SK-N-SH (cell line): ENCODE results near the gene INSRR. TPM values are rescaled to one million over a fixed set of nuclear protein-coding genes. Genes with fewer than 3 reads are reported as not detected.

Experiments
- CHD2 ChIP-seq: fragments of 150-350 bp; IDR thresholded peaks from 2 replicates; pipeline ENCODE4 v1.6.1; 2018; ENCODE audit warnings: low read length; ENCODE audit not compliant: partially characterized antibody
- EP300 ChIP-seq, 2 experiments: IDR thresholded peaks; 2 replicates each; pipeline versions ENCODE4 v1.4.0 to v1.6.1; 2012; ENCODE audit warnings: borderline replicate concordance in 1 of 2, low read depth in 1 of 2, low read length in 1 of 2
- FOXJ3 ChIP-seq: sonication (generic); formaldehyde crosslinking; IDR thresholded peaks from 2 replicates; pipeline ENCODE4 v1.5.1; 2020; ENCODE audit warnings: mild to moderate bottlenecking, missing genetic modification reagents
- GATA2 ChIP-seq: sonication (generic); formaldehyde crosslinking; IDR thresholded peaks from 2 replicates; pipeline ENCODE4 v1.5.0; 2020; ENCODE audit warnings: mild to moderate bottlenecking, missing genetic modification reagents
- IRF3 ChIP-seq: fragments of 150-350 bp; IDR thresholded peaks from 2 replicates; pipeline ENCODE4 v1.6.1; 2016; ENCODE audit warnings: mild to moderate bottlenecking, low read depth, low read length
- MXI1 ChIP-seq: IDR thresholded peaks from 2 replicates; pipeline ENCODE4 v1.6.1; 2012; ENCODE audit warnings: mild to moderate bottlenecking, low read depth, low read length, improper control_type of control experiment
- NFIC ChIP-seq: IDR thresholded peaks from 2 replicates; pipeline ENCODE4 v1.4.0; 2012; ENCODE audit warnings: borderline replicate concordance
- POLR2AphosphoS5 ChIP-seq: IDR thresholded peaks from 2 replicates; pipeline ENCODE4 v1.6.1; 2012; ENCODE audit warnings: low read depth, low read length
- REST ChIP-seq: IDR thresholded peaks from 2 replicates; pipeline ENCODE4 v1.6.1; 2012; ENCODE audit warnings: mild to moderate bottlenecking, low read depth, low read length, moderate library complexity
- RFX5 ChIP-seq: IDR thresholded peaks from 2 replicates; pipeline ENCODE4 v1.6.1; 2012; ENCODE audit warnings: mild to moderate bottlenecking, improper control_type of control experiment, low read length
- TAF1 ChIP-seq: IDR thresholded peaks from 2 replicates; pipeline ENCODE4 v1.6.1; 2012; ENCODE audit warnings: low read depth, mild to moderate bottlenecking, low read length, moderate library complexity, borderline replicate concordance
- TEAD4 ChIP-seq: IDR thresholded peaks from 2 replicates; pipeline ENCODE4 v1.4.0; 2012; ENCODE audit warnings: mild to moderate bottlenecking, borderline replicate concordance; ENCODE audit not compliant: insufficient read depth
- USF1 ChIP-seq: IDR thresholded peaks from 2 replicates; pipeline ENCODE4 v1.4.0; 2012; ENCODE audit warnings: low read depth, borderline replicate concordance
- USF2 ChIP-seq: fragments of 150-350 bp; IDR thresholded peaks from 2 replicates; pipeline ENCODE4 v1.6.1; 2017; ENCODE audit warnings: antibody characterized with exemption, low read length, low read depth, borderline replicate concordance
- YY1 ChIP-seq: IDR thresholded peaks from 2 replicates; pipeline ENCODE4 v1.4.0; 2012; ENCODE audit warnings: low read depth, mild to moderate bottlenecking
- ZBTB33 ChIP-seq: IDR thresholded peaks from 2 replicates; pipeline ENCODE4 v1.4.0; 2012; ENCODE audit warnings: low read depth, borderline replicate concordance
- polyA plus RNA-seq, 3 experiments: library from polyadenylated mRNA; depleted of rRNA; stranded (reverse); fragments of >200 nt; gene quantifications; 2 replicates each; pipeline ENCODE4 v1.2.3, GENCODE V29; 2012

The INSRR gene
- polyA plus RNA-seq, 1 of the 3 experiments (the other 2 are of a cell fraction) = 0.20 TPM

- TF ChIP-seq EP300 (IDR thresholded peaks at IDR 0.05; ENCODE audit: borderline replicate concordance in 1 of 2, low read depth in 1 of 2, low read length in 1 of 2) = peak in 1 of 2 experiments; percentile 83; a peak in 2 of 4 replicates
- TF ChIP-seq REST = no peak
- peak; percentile 67; the same call in 1 of the 2 replicates for TF ChIP-seq MXI1
- no peak for TF ChIP-seq TEAD4
- no peak for TF ChIP-seq NFIC
- no peak for TF ChIP-seq TAF1
- TF ChIP-seq YY1 = no peak
- no peak for TF ChIP-seq POLR2AphosphoS5
- TF ChIP-seq USF2 = no peak
- no peak for TF ChIP-seq IRF3
- TF ChIP-seq RFX5 = peak; percentile 28; the same call in 1 of the 2 replicates
- TF ChIP-seq CHD2 = peak; percentile 72
- no peak for TF ChIP-seq ZBTB33
- no peak for TF ChIP-seq FOXJ3 (CRISPR knock-in tag)
- TF ChIP-seq GATA2 (CRISPR knock-in tag) = peak; percentile 97
- no peak for TF ChIP-seq USF1
These were observed 61.6 kb downstream of the INSRR start (continued) for GRCh38 chr1:156797212-156797871.
